Gastroesophageal sphincter (tissue), 4 donors: ENCODE results near the gene ARHGAP26. TPM values are rescaled to one million over a fixed set of nuclear protein-coding genes. Genes with fewer than 3 reads are reported as not detected.

Source experiments
- ATAC-seq: fragments of 150-250 bp; one replicate; pipeline ENCODE4 v1.9.1; 2016; ENCODE audit warnings: mild to moderate bottlenecking, moderate library complexity
- H3K27ac ChIP-seq, 4 donors: fragments of 200-600 bp; sonication (generic) in 3 of 4; 1 replicate in 3 of 4; 2 replicates in 1 of 4; pipeline ENCODE4 v1.5.1; 2016 to 2019
- H3K27me3 ChIP-seq: fragments of 200-600 bp; sonication (generic); one replicate; pipeline ENCODE4 v1.5.1; 2019
- H3K36me3 ChIP-seq, 2 donors: fragments of 200-600 bp; sonication (generic); one replicate each; pipeline ENCODE4 v1.5.1; 2019; ENCODE audit warnings: control low read depth in 1 of 2
- H3K4me1 ChIP-seq, 3 donors: fragments of 200-600 bp; sonication (generic); 1 replicate in 2 of 3; 2 replicates in 1 of 3; pipeline ENCODE4 v1.5.1; 2016 to 2019; ENCODE audit warnings: control low read depth in 2 of 3
- H3K4me3 ChIP-seq, 2 donors: fragments of 200-600 bp; sonication (generic); one replicate each; pipeline ENCODE4 v1.5.1; 2019; ENCODE audit warnings: mild to moderate bottlenecking in 1 of 2, moderate library complexity in 1 of 2
- H3K9me3 ChIP-seq, 3 donors: fragments of 200-600 bp; sonication (generic); one replicate each; pipeline ENCODE4 v1.5.1; 2017 to 2019; ENCODE audit warnings: control low read depth in 2 of 3
- EP300 ChIP-seq: sonication (generic); formaldehyde crosslinking; IDR thresholded peaks from one replicate; pipeline ENCODE4 v1.6.1; 2017; ENCODE audit warnings: antibody characterized with exemption, mild to moderate bottlenecking
- POLR2A ChIP-seq, 2 donors: fragments of 450-650 bp; IDR thresholded peaks; one replicate each; pipeline ENCODE4 v1.6.1; 2017; ENCODE audit warnings: antibody characterized with exemption in 2 of 2, mild to moderate bottlenecking in 2 of 2, moderate library complexity in 1 of 2
- POLR2AphosphoS5 ChIP-seq: sonication (generic); formaldehyde crosslinking; IDR thresholded peaks from one replicate; pipeline ENCODE4 v1.6.1; 2017; ENCODE audit warnings: antibody characterized with exemption
- WGBS, 2 donors: methylation state at CpG; one replicate each; pipeline ENCODE4 v1.1.5; 2018; ENCODE audit warnings: low coverage in 1 of 2; 5-methylcytosine and 5-hydroxymethylcytosine counted together
- total RNA-seq, 4 donors: library from RNA; depleted of rRNA; stranded (reverse); fragments of >200 nt; gene quantifications; one replicate each; pipeline ENCODE4 v1.1.0, GENCODE V29; 2016
- TF ChIP-seq, protein P1 (sequence below), 4 experiments: fragments of 200-600 bp in 2 of 4; fragments of 450-650 bp in 2 of 4; sonication (generic) in 1 of 4; IDR thresholded peaks; one replicate each; pipeline ENCODE4 v1.5.1; 2017 to 2019; ENCODE audit warnings: antibody characterized with exemption in 4 of 4, mild to moderate bottlenecking in 2 of 4, moderate library complexity in 2 of 4

Gene ARHGAP26
- total RNA-seq, 4 donors from 2014 or later: 15.2 to 41.7 (median 31.7) TPM

DNA sequence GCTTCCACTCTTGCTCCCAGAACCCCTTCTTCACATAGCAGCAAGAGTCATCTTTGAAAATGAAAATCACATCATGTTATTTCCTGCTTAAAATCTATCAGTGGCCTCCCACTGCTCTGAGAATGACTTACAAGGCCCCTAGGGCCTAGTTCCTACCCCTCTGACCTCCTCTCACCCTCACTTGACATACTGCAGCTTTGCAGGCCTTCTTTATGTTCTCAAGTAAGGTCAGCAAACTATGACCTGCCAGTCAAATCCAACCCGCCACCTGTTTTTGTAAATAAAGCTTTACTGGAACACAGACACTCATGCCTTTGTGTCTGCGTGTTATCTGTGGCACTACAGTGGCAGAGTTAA lies 447.6 kb downstream of the ARHGAP26 start:
- 83% methylated on average over 2 of the region's 2 CpGs; no CpG with 5 or more reads in 1 of the 2 donors for WGBS, 2 donors
- ATAC-seq: no peak

DNA sequence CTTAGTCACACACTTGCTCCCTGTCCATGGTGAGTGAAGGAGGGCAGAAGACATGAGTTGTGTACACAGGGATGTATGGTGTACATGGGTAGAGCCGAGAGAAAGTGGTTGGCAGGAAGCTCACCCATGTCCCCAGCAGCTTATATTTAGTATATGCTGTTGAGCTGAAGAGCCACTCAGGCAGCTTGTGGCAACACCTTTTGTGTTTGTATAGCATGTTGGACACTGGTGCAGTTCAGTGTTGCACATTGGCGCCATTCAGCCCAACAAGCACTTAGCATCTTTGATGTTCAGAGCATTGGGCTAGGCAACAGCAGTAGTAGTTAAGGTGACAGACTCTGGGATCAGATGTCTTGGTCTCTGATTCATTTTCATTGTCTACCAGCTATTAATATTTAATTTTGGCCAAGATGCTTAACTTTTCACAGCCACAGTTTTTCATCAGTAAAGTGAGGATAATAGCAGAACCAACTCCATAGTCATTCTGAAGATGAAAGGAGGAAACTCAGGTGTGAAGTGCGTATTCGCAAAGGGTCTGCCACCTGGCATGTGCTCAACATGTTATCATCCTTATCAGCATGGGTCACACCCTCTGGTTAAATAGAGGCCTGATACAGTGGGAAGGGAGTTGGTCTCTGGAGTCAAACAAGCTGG lies 448.5 kb downstream of the ARHGAP26 start:
- Histone ChIP-seq H3K36me3 (peaks cover 0 to 36% of the 10 kb centered on the region in 2 donors), H3K4me1 (peaks cover 0 to 20% (median 0%) of the 10 kb centered on the region in 3 donors), H3K4me3 (no peak overlapping the region), H3K9me3 (no peaks in the 10 kb centered on the region), H3K27ac (no peak overlapping the region), H3K27me3 (no peaks in the 10 kb centered on the region)
- no peak for TF ChIP-seq POLR2AphosphoS5
- TF ChIP-seq, protein P1, sequence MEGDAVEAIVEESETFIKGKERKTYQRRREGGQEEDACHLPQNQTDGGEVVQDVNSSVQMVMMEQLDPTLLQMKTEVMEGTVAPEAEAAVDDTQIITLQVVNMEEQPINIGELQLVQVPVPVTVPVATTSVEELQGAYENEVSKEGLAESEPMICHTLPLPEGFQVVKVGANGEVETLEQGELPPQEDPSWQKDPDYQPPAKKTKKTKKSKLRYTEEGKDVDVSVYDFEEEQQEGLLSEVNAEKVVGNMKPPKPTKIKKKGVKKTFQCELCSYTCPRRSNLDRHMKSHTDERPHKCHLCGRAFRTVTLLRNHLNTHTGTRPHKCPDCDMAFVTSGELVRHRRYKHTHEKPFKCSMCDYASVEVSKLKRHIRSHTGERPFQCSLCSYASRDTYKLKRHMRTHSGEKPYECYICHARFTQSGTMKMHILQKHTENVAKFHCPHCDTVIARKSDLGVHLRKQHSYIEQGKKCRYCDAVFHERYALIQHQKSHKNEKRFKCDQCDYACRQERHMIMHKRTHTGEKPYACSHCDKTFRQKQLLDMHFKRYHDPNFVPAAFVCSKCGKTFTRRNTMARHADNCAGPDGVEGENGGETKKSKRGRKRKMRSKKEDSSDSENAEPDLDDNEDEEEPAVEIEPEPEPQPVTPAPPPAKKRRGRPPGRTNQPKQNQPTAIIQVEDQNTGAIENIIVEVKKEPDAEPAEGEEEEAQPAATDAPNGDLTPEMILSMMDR (IDR thresholded peaks at IDR 0.05): no peak
- TF ChIP-seq EP300: no peak
- TF ChIP-seq POLR2A (IDR thresholded peaks at IDR 0.05): no peak
- WGBS, 2 donors: 96% methylated on average over 4 of the region's 4 CpGs
- ATAC-seq: no peak

More for the DNA sequence above, 447.6 kb downstream of the ARHGAP26 start:
- no peak overlapping the region for H3K4me3 ChIP-seq
- peaks cover 0 to 22% (median 5%) of the 10 kb centered on the region in 3 donors for H3K4me1 ChIP-seq
- H3K9me3 ChIP-seq: no peaks in the 10 kb centered on the region
- peaks cover 0 to 29% of the 10 kb centered on the region in 2 donors for H3K36me3 ChIP-seq
- no peak overlapping the region for H3K27ac ChIP-seq
- TF ChIP-seq EP300 (no peak), POLR2A (IDR thresholded peaks at IDR 0.05) (no peak)
- H3K27me3 ChIP-seq: no peaks in the 10 kb centered on the region

DNA sequence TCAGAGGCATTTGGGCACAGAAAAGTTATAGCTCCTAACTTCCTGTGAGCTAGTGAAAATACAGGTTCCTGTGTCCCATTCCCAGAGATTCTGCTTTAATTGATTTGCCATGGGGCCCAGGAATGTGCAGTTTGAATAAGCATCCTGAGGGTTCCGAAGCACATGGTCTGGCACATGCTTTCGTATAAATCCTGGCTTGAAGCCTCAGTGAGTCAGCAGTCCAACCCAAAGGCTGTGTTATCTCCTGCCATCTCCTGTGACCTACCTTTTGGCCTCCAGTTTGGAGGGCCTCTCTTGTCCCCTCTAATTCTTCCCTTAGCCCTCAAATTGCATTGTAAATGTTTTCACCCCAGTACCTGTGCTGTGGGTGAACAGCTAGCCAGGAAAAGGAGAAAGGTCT lies 449.5 kb downstream of the ARHGAP26 start:
- Histone ChIP-seq H3K4me3 (no peak overlapping the region), H3K4me1 (peaks cover 0 to 16% (median 0%) of the 10 kb centered on the region in 3 donors), H3K27ac (no peak overlapping the region), H3K36me3 (peaks cover 0 to 34% of the 10 kb centered on the region in 2 donors), H3K27me3 (no peaks in the 10 kb centered on the region), H3K9me3 (no peaks in the 10 kb centered on the region)
- TF ChIP-seq POLR2A (IDR thresholded peaks at IDR 0.05) (no peak), EP300 (no peak)
- ATAC-seq: no peak
- 30% methylated on average over 2 of the region's 2 CpGs; no CpG with 5 or more reads in 1 of the 2 donors for WGBS, 2 donors

DNA sequence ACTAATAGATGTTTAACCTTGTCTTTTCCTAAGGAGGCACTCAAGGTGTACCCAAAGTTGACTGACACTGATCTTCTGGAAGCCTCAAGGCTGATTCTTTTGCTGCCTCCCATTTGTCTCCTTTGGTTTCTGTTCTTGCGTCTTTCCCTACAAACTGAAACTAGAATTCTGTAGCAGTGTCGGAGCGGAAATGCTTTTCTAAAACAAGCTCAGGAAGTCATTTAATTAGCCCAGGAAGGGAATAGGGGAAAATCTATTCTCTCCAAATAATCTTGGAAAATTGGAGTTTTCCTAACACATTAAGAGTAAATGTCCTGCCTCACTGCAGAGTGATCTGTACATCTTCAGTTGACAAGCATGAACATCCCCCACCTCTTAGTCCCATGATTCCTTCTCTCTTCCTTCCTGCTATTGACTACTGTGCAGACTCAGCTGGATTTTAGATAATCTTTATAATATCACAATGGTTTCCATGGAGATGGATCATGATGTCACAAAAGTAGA lies 450.6 kb downstream of the ARHGAP26 start:
- Histone ChIP-seq H3K27ac (peak overlapping the region in 3 of 4 donors; percentile 11 to 58 (median 39)), H3K36me3 (peaks cover 0 to 28% of the 10 kb centered on the region in 2 donors), H3K4me3 (no peak overlapping the region), H3K4me1 (peaks cover 0 to 16% (median 0%) of the 10 kb centered on the region in 3 donors), H3K27me3 (no peaks in the 10 kb centered on the region), H3K9me3 (no peaks in the 10 kb centered on the region)
- no peak for TF ChIP-seq EP300
- 54 to 63% methylated on average over 3 of the region's 3 CpGs for WGBS, 2 donors
- ATAC-seq: no peak

DNA sequence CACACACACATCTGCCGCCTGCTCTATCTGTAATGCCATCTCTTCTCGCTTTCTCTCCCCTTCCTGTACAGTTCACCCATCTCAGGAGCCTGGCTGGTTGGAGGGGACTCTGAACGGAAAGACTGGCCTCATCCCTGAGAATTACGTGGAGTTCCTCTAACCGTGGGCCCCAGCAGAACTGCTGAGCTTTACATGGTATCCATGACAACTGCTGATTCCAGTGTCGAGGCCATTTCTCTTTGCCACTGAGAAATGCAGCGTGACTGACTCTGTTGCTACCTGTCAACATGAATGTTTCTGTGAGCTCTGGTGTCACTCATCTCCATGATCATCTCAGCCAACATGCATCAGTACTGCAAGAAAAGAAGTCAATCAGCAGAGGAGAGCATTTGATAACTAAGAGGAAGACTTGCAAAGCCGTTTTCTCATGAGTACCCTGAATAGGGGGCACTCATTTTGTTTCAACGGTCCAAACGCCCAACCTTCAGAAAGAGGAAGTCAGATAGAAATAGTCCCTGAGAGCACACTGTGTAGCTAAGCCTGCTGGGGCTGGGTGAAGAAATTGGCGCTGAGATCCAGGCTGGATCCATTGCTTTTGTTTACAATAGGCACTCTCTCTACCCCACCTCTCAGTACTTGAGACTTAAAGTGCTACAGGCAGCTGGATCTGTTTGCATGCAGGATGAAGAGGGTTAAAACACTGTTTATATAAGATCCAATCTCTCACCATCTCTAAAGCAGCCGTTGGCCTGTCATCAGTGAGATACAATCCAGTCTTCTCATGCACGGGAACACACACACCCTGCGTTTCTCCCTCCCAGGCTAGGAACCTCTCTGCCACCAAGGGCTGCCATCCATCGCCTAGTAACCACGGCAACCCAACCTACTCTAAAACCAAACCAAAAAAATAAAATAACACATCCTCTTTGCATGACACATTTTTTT lies 452.4 kb downstream of the ARHGAP26 start:
- Histone ChIP-seq H3K4me3 (no peak overlapping the region), H3K27me3 (no peaks in the 10 kb centered on the region), H3K27ac (peak overlapping the region in 1 of 4 donors; percentile 48), H3K36me3 (peaks cover 0 to 12% of the 10 kb centered on the region in 2 donors), H3K4me1 (peaks cover 0 to 28% (median 0%) of the 10 kb centered on the region in 3 donors), H3K9me3 (no peaks in the 10 kb centered on the region)
- TF ChIP-seq EP300: no peak
- no peak for TF ChIP-seq POLR2A (IDR thresholded peaks at IDR 0.05)
- TF ChIP-seq POLR2AphosphoS5: no peak
- TF ChIP-seq, protein P1 (IDR thresholded peaks at IDR 0.05): no peak
- peak; percentile 50 for ATAC-seq
- 44 to 54% methylated on average over 11 to 15 of the region's 16 CpGs for WGBS, 2 donors

DNA sequence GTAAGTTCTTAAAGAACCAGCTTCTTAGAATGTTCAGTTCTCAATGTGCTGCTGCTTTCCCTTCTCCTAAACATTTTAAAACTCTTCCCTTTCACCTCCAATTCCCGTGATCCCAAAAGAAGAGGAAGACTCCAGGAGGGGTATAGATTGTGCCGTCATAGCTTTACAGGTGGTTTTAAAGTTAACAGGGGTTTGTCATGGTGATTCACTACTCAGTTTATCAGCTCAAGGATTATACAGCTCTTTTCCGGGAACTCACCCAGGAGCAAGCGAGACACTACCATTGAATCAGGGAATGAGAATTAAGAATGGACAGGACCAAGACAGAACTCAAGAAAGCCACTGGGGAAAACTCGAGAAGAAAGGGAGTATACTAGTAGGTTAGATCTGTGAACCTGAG lies 454.5 kb downstream of the ARHGAP26 start:
- no peak for ATAC-seq
- Histone ChIP-seq H3K27ac (no peak overlapping the region), H3K27me3 (no peaks in the 10 kb centered on the region), H3K9me3 (no peaks in the 10 kb centered on the region), H3K4me1 (peaks cover 0 to 29% (median 4%) of the 10 kb centered on the region in 3 donors), H3K4me3 (no peak overlapping the region), H3K36me3 (peaks cover 0 to 11% of the 10 kb centered on the region in 2 donors)
- WGBS, 2 donors: 88 to 93% methylated on average over 2 to 5 of the region's 5 CpGs
- no peak for TF ChIP-seq POLR2AphosphoS5
- no peak for TF ChIP-seq EP300
- TF ChIP-seq, protein P1 (IDR thresholded peaks at IDR 0.05): no peak
- TF ChIP-seq POLR2A (IDR thresholded peaks at IDR 0.05): no peak
